KMS-11 (cell line): ENCODE measurements around the gene PEX14.

Experiments used
- H2AFZ ChIP-seq: fragments of 200-600 bp; sonication (generic); 2 replicates; pipeline ENCODE4 v1.6.1; 2016; ENCODE audit warnings: antibody characterized with exemption, mixed run types, low read depth
- H3K27ac ChIP-seq: fragments of 200-600 bp; sonication (generic); 2 replicates; pipeline ENCODE4 v1.6.1; 2016; ENCODE audit warnings: mild to moderate bottlenecking, mixed run types
- H3K27me3 ChIP-seq: fragments of 200-600 bp; sonication (generic); 2 replicates; pipeline ENCODE4 v1.6.1; 2017; ENCODE audit warnings: mild to moderate bottlenecking, low read depth, mixed run types, moderate library complexity; ENCODE audit not compliant: insufficient read depth
- H3K36me3 ChIP-seq: fragments of 200-600 bp; sonication (generic); 2 replicates; pipeline ENCODE4 v1.6.1; 2017; ENCODE audit warnings: mild to moderate bottlenecking, mixed run types; ENCODE audit not compliant: insufficient read depth
- H3K4me1 ChIP-seq: fragments of 200-600 bp; sonication (generic); 2 replicates; pipeline ENCODE4 v1.6.1; 2016; ENCODE audit warnings: mild to moderate bottlenecking, low read depth, mixed run types; ENCODE audit not compliant: poor library complexity, severe bottlenecking
- H3K4me2 ChIP-seq: fragments of 200-600 bp; sonication (generic); 2 replicates; pipeline ENCODE4 v1.7.0; 2016; ENCODE audit warnings: mild to moderate bottlenecking, mixed run types
- H3K4me3 ChIP-seq: fragments of 200-600 bp; sonication (generic); IDR thresholded peaks from 2 replicates; pipeline ENCODE4 v1.6.1; 2017; ENCODE audit warnings: low read depth, low read length, mixed read lengths; ENCODE audit not compliant: insufficient read depth
- H3K79me2 ChIP-seq: fragments of 200-600 bp; sonication (generic); 2 replicates; pipeline ENCODE4 v1.6.1; 2016; ENCODE audit warnings: low read depth, mixed run types; ENCODE audit not compliant: insufficient read depth
- H3K9ac ChIP-seq: fragments of 200-600 bp; sonication (generic); 2 replicates; pipeline ENCODE4 v1.6.1; 2016; ENCODE audit warnings: mild to moderate bottlenecking, mixed run types
- H4K20me1 ChIP-seq: fragments of 200-600 bp; sonication (generic); 2 replicates; pipeline ENCODE4 v1.6.1; 2016; ENCODE audit warnings: mild to moderate bottlenecking, mixed run types; ENCODE audit not compliant: insufficient read depth
- CTCF ChIP-seq: fragments of 200-600 bp; sonication (generic); conservative IDR thresholded peaks from 2 replicates; pipeline ENCODE4 v1.6.1; 2017; ENCODE audit warnings: low read depth, mild to moderate bottlenecking, antibody characterized with exemption, low read length, moderate library complexity, mixed read lengths

PEX14 gene

DNA sequence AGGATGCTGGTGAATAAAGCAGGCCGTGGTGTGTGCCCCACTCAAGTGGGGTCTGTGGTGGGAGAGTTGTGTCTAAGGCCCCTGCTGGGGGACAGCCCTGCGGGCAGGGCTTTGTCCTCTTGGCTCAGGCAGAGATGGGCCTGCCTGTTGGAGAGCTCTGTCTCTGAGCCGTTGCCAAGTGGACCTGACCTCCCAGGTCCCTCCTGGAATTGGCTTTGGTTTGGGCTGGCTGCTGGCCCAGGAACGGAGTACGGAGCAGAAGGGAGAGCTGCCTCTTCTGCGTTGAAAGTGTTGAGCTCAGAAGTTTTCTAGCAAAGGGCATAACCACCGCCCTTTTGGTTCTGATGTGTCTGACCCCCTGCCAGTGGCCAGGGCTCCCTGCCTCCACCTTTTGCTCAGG lies 153.9 kb downstream of the PEX14 start:
- TF ChIP-seq CTCF = no peak
- Histone ChIP-seq H2AFZ (no peak overlapping the region), H3K4me1 (no peaks in the 10 kb centered on the region), H3K27ac (no peak overlapping the region), H3K9ac (no peak overlapping the region), H3K27me3 (no peaks in the 10 kb centered on the region), H4K20me1 (no peaks in the 10 kb centered on the region), H3K4me3 (no peak overlapping the region), H3K79me2 (no peaks in the 10 kb centered on the region), H3K4me2 (no peak overlapping the region), H3K36me3 (no peaks in the 10 kb centered on the region)

DNA sequence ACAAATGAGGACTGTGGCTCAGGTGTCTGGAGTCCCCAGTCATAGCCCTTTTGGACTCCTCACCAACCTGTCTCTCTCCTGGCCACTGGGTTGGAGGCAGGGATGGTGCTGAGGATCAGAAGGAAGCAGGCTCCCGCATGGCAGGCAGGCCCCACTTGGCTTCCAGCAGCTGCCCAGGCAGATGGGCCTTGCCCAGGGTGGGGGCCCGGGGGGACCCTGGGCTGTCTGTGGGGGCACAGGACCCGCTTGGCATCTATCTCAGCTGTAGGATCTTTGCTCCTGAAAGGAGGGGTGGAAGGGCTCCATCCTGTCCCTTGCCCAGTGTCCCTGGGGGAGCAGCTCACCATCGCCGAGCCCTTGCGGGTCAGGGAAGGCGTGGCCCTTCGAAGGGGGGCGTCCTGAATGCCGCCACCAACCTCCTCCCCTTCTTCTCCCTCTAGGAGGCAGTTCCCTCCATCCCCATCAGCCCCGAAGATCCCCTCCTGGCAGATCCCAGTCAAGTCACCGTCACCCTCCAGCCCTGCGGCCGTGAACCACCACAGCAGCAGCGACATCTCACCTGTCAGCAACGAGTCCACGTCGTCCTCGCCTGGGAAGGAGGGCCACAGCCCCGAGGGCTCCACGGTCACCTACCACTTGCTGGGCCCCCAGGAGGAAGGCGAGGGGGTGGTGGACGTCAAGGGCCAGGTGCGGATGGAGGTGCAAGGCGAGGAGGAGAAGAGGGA lies 154.5 kb downstream of the PEX14 start:
- Histone ChIP-seq H3K27ac (no peak overlapping the region), H3K4me2 (no peak overlapping the region), H3K36me3 (no peaks in the 10 kb centered on the region), H3K79me2 (no peaks in the 10 kb centered on the region), H4K20me1 (no peaks in the 10 kb centered on the region), H3K4me1 (no peaks in the 10 kb centered on the region), H3K9ac (no peak overlapping the region), H3K27me3 (no peaks in the 10 kb centered on the region), H3K4me3 (no peak overlapping the region), H2AFZ (no peak overlapping the region)
- TF ChIP-seq CTCF = no peak

DNA sequence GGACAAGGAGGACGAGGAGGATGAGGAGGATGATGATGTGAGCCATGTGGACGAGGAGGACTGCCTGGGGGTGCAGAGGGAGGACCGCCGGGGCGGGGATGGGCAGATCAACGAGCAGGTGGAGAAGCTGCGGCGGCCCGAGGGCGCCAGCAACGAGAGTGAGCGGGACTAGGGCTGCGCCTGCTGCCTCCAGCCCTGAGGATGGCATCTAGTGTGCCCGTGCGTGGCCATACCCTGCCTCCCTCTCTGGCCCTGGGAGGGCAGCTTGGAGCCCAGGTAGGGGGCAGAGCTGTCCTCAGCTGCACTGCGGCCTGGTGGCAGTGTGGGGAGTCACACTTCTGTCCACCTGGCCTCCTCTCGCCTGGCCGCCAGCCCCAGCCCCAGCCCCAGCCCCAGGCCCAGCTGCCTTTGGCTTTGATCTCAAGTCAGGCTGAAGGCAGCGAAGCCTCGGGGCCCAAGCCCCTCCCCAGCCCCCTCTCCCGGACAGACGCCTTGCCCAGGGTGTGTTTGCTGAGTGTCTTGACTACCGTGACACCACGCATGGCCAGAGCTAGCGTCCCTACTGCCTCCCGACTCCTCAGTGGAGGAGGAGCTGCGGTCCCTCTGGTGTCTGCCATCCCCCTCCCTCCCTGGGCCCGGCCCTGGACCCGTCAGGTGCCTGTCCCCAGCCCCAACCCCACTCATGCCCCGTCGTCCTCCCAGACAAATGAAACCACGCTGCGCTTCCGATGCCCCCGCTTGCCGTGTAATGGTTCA lies 155.2 kb downstream of the PEX14 start:
- H3K27ac ChIP-seq = no peak overlapping the region
- no peaks in the 10 kb centered on the region for H3K36me3 ChIP-seq
- H2AFZ ChIP-seq = no peak overlapping the region
- no peak overlapping the region for H3K4me2 ChIP-seq
- H3K79me2 ChIP-seq = no peaks in the 10 kb centered on the region
- no peaks in the 10 kb centered on the region for H3K27me3 ChIP-seq
- H3K9ac ChIP-seq = no peak overlapping the region
- no peaks in the 10 kb centered on the region for H3K4me1 ChIP-seq
- H4K20me1 ChIP-seq = no peaks in the 10 kb centered on the region
- TF ChIP-seq CTCF = no peak
- no peak overlapping the region for H3K4me3 ChIP-seq

- Histone ChIP-seq H3K36me3 (no peaks in the 10 kb centered on the region), H3K27ac (no peak overlapping the region), H3K4me2 (no peak overlapping the region), H4K20me1 (no peaks in the 10 kb centered on the region), H3K4me3 (no peak overlapping the region), H2AFZ (no peak overlapping the region), H3K9ac (no peak overlapping the region), H3K27me3 (no peaks in the 10 kb centered on the region), H3K79me2 (no peaks in the 10 kb centered on the region), H3K4me1 (no peaks in the 10 kb centered on the region)
- TF ChIP-seq CTCF = no peak
These were observed 155.9 kb downstream of the PEX14 start for GRCh38 chr1:10630661-10631120.
